ENCODE measurements around the gene USB1. TPM values are rescaled to one million over a fixed set of nuclear protein-coding genes. Genes with fewer than 3 reads are reported as not detected.

USB1 gene
- total RNA-seq, 1 donor from 2014 or later: 79.5 TPM

GRCh38 chr16:57982385-57982784 is 18.8 kb upstream of the USB1 start:
- no peak overlapping the region for H3K27ac Mint-ChIP-seq (ENCODE audit: unreplicated experiment)
- H3K4me1 Mint-ChIP-seq (ENCODE audit: unreplicated experiment): peaks cover 2% of the 10 kb centered on the region
- H3K4me3 Mint-ChIP-seq (ENCODE audit: unreplicated experiment): no peak overlapping the region
- H3K9me3 Mint-ChIP-seq (ENCODE audit: unreplicated experiment): no peaks in the 10 kb centered on the region
- peaks cover 10% of the 10 kb centered on the region for H3K27me3 Mint-ChIP-seq (ENCODE audit: unreplicated experiment)
- no peaks in the 10 kb centered on the region for H3K36me3 Mint-ChIP-seq (ENCODE audit: low read depth, unreplicated experiment)
- DNase-seq (ENCODE audit: low spot score): no peak
- TF ChIP-seq CTCF (IDR thresholded peaks at IDR 0.05; ENCODE audit: unreplicated experiment): no peak

- peak; percentile 86 for DNase-seq (ENCODE audit: low spot score)
- Mint-ChIP-seq H3K4me3 (ENCODE audit: unreplicated experiment) (peak overlapping the region; percentile 88), H3K4me1 (ENCODE audit: unreplicated experiment) (peaks cover 2% of the 10 kb centered on the region), H3K36me3 (ENCODE audit: low read depth, unreplicated experiment) (no peaks in the 10 kb centered on the region), H3K9me3 (ENCODE audit: unreplicated experiment) (no peaks in the 10 kb centered on the region), H3K27me3 (ENCODE audit: unreplicated experiment) (peaks cover 12% of the 10 kb centered on the region), H3K27ac (ENCODE audit: unreplicated experiment) (no peak overlapping the region)
- TF ChIP-seq CTCF (IDR thresholded peaks at IDR 0.05; ENCODE audit: unreplicated experiment): no peak
Measured at GRCh38 chr16:57984443-57985203, 16.6 kb upstream of the USB1 start.

- TF ChIP-seq CTCF (IDR thresholded peaks at IDR 0.05; ENCODE audit: unreplicated experiment): no peak
- H3K27ac Mint-ChIP-seq (ENCODE audit: unreplicated experiment): no peak overlapping the region
- H3K9me3 Mint-ChIP-seq (ENCODE audit: unreplicated experiment): no peaks in the 10 kb centered on the region
- peak overlapping the region; percentile 88 for H3K4me3 Mint-ChIP-seq (ENCODE audit: unreplicated experiment)
- no peak for DNase-seq (ENCODE audit: low spot score)
- peaks cover 12% of the 10 kb centered on the region for H3K27me3 Mint-ChIP-seq (ENCODE audit: unreplicated experiment)
- peaks cover 2% of the 10 kb centered on the region for H3K4me1 Mint-ChIP-seq (ENCODE audit: unreplicated experiment)
- no peaks in the 10 kb centered on the region for H3K36me3 Mint-ChIP-seq (ENCODE audit: low read depth, unreplicated experiment)
Measured at GRCh38 chr16:57985204-57986181, 15.7 kb upstream of the USB1 start.

- TF ChIP-seq CTCF (IDR thresholded peaks at IDR 0.05; ENCODE audit: unreplicated experiment): no peak
- H3K27me3 Mint-ChIP-seq (ENCODE audit: unreplicated experiment): peaks cover 12% of the 10 kb centered on the region
- H3K27ac Mint-ChIP-seq (ENCODE audit: unreplicated experiment): no peak overlapping the region
- no peak for DNase-seq (ENCODE audit: low spot score)
- H3K36me3 Mint-ChIP-seq (ENCODE audit: low read depth, unreplicated experiment): no peaks in the 10 kb centered on the region
- H3K4me3 Mint-ChIP-seq (ENCODE audit: unreplicated experiment): no peak overlapping the region
- H3K4me1 Mint-ChIP-seq (ENCODE audit: unreplicated experiment): peaks cover 4% of the 10 kb centered on the region
- no peaks in the 10 kb centered on the region for H3K9me3 Mint-ChIP-seq (ENCODE audit: unreplicated experiment)
Measured at GRCh38 chr16:57986196-57986595, 15.0 kb upstream of the USB1 start.
